Measurements from ENCODE around the gene PRKAR2B. TPM values are rescaled to one million over a fixed set of nuclear protein-coding genes. Genes with fewer than 3 reads are reported as not detected.

Gene PRKAR2B
- total and polyA plus RNA-seq, 10 donors = 8.3 to 74.4 (median 38.9) TPM

- Histone ChIP-seq H3K36me3 (no peaks in the 10 kb centered on the region), H3K27me3 (replicated peaks in 1 of 7) (no peaks in the 10 kb centered on the region), H3K4me1 (no peaks in the 10 kb centered on the region), H3K27ac (no peak overlapping the region), H3K9me3 (no peaks in the 10 kb centered on the region), H3K4me3 (no peak overlapping the region)
- no peak for DNase-seq
- WGBS, 5 donors = 22 to 42% (median 35%) methylated on average over 7 of the region's 7 CpGs
- intact Hi-C loops (cut with DNase I; ENCODE audit: low total_unique reads) = no loop called here
- TF ChIP-seq POLR2AphosphoS5 (IDR thresholded peaks at IDR 0.05) (no peak), POLR2A (IDR thresholded peaks at IDR 0.05) (no peak)
- TF ChIP-seq, protein P1, sequence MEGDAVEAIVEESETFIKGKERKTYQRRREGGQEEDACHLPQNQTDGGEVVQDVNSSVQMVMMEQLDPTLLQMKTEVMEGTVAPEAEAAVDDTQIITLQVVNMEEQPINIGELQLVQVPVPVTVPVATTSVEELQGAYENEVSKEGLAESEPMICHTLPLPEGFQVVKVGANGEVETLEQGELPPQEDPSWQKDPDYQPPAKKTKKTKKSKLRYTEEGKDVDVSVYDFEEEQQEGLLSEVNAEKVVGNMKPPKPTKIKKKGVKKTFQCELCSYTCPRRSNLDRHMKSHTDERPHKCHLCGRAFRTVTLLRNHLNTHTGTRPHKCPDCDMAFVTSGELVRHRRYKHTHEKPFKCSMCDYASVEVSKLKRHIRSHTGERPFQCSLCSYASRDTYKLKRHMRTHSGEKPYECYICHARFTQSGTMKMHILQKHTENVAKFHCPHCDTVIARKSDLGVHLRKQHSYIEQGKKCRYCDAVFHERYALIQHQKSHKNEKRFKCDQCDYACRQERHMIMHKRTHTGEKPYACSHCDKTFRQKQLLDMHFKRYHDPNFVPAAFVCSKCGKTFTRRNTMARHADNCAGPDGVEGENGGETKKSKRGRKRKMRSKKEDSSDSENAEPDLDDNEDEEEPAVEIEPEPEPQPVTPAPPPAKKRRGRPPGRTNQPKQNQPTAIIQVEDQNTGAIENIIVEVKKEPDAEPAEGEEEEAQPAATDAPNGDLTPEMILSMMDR (IDR thresholded peaks at IDR 0.05 in 8 of 11, conservative IDR thresholded peaks at IDR 0.05 in 3 of 11) = no peak
Measured at GRCh38 chr7:107014387-107015023, 30.0 kb upstream of the PRKAR2B start.

DNA sequence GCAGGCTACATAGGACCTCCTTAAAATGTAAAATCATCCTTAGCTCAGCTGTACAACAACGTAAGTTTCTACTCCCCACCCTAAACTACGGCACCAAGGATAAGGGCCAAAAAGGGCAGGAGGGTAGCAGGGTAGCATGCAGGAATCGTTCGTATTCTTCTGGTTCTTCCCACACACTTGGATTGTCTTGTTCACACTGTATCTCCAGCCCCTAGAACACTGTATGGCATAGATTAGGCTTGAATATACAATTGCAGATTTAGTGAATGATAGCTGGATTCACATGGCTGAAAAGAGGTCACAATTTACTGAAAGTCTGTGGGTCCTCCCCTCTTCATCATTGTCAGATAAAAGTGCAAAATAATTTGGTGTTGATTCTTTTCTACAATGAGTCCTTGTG lies 28.2 kb upstream of the PRKAR2B start:
- H3K27ac ChIP-seq = no peak overlapping the region
- DNase-seq = no peak
- intact Hi-C loops (cut with DNase I; ENCODE audit: low total_unique reads) = no loop called here
- H3K27me3 ChIP-seq (replicated peaks in 1 of 7) = no peaks in the 10 kb centered on the region
- no peak for TF ChIP-seq POLR2A (IDR thresholded peaks at IDR 0.05)
- no peak for TF ChIP-seq POLR2AphosphoS5 (IDR thresholded peaks at IDR 0.05)
- TF ChIP-seq, protein P1 (IDR thresholded peaks at IDR 0.05 in 8 of 11, conservative IDR thresholded peaks at IDR 0.05 in 3 of 11) = no peak
- H3K4me3 ChIP-seq = no peak overlapping the region
- H3K4me1 ChIP-seq = no peaks in the 10 kb centered on the region
- H3K36me3 ChIP-seq = no peaks in the 10 kb centered on the region
- no peaks in the 10 kb centered on the region for H3K9me3 ChIP-seq
- 77 to 95% (median 90%) methylated on average over 4 of the region's 4 CpGs for WGBS, 5 donors

- no peaks in the 10 kb centered on the region for H3K4me1 ChIP-seq
Measured at GRCh38 chr7:107017965-107018719, 26.4 kb upstream of the PRKAR2B start.

More at GRCh38 chr7:107017965-107018719, 26.4 kb upstream of the PRKAR2B start:
- intact Hi-C loops (cut with DNase I; ENCODE audit: low total_unique reads) = no loop called here
- Histone ChIP-seq H3K36me3 (no peaks in the 10 kb centered on the region), H3K27ac (no peak overlapping the region), H3K27me3 (replicated peaks in 1 of 7) (no peaks in the 10 kb centered on the region), H3K9me3 (peaks cover 0 to 1% (median under 1%) of the 10 kb centered on the region in 8 donors), H3K4me3 (no peak overlapping the region)
- WGBS, 5 donors = 85 to 94% (median 88%) methylated on average over 2 of the region's 2 CpGs
- TF ChIP-seq POLR2AphosphoS5 (IDR thresholded peaks at IDR 0.05) (no peak), POLR2A (IDR thresholded peaks at IDR 0.05) (no peak)
- TF ChIP-seq, protein P1 (IDR thresholded peaks at IDR 0.05 in 8 of 11, conservative IDR thresholded peaks at IDR 0.05 in 3 of 11) = no peak
- no peak for DNase-seq

Data from spleen (tissue), 11 donors.